Muscle of leg (tissue), 11 donors: ENCODE measurements around the gene LIM2. TPM values are rescaled to one million over a fixed set of nuclear protein-coding genes. Genes with fewer than 3 reads are reported as not detected.
"Not testable (repeated sequence)": the region's sequence is repeated elsewhere in the genome, so short reads cannot be mapped to it uniquely, and the experiment has no call there.

ENCODE experiments used
- DNase-seq: peaks from one replicate; pipeline ENCODE4 v3.0.0; 2013
- H3K27ac ChIP-seq: one replicate; pipeline ENCODE4 v1.5.1; 2013; ENCODE audit warnings: mild to moderate bottlenecking, low read length, control low read depth
- H3K27me3 ChIP-seq: one replicate; pipeline ENCODE4 v1.6.1; 2013; ENCODE audit warnings: low read length; ENCODE audit not compliant: control insufficient read depth, insufficient read depth
- H3K36me3 ChIP-seq: one replicate; pipeline ENCODE4 v1.6.1; 2013; ENCODE audit warnings: low read length; ENCODE audit not compliant: control insufficient read depth, insufficient read depth
- H3K4me1 ChIP-seq: one replicate; pipeline ENCODE4 v1.6.1; 2013; ENCODE audit warnings: low read length; ENCODE audit not compliant: control insufficient read depth, insufficient read depth
- H3K4me3 ChIP-seq: one replicate; pipeline ENCODE4 v1.5.1; 2013; ENCODE audit warnings: low read length, control low read depth
- H3K9me3 ChIP-seq: replicated peaks from 2 replicates; pipeline ENCODE4 v1.6.1; 2013; ENCODE audit warnings: low read depth, low read length; ENCODE audit not compliant: control insufficient read depth
- WGBS: methylation state at CpG from one replicate; pipeline ENCODE4 v1.1.5; 2013; ENCODE audit warnings: missing lambda C conversion rate; ENCODE audit not compliant: insufficient coverage; 5-methylcytosine and 5-hydroxymethylcytosine counted together
- polyA plus RNA-seq, 8 donors: library from polyadenylated mRNA; unstranded; fragments of 120-200 nt; gene quantifications; one replicate each; pipeline versions ENCODE4 v1.2.1 to v1.2.3, GENCODE V29; 2013; ENCODE audit warnings: inconsistent platforms in 1 of 8, low replicate concordance in 1 of 8; ENCODE audit not compliant: insufficient read length in 8 of 8, insufficient read depth in 1 of 8
- total RNA-seq: library from RNA; stranded (reverse); fragments of 120-200 nt; gene quantifications from one replicate; pipeline ENCODE4 v1.2.4, GENCODE V29; 2013

LIM2 gene
- total and polyA plus RNA-seq, 9 donors, result not detected

- no peak for DNase-seq
- H3K4me1 ChIP-seq, result no peaks in the 10 kb centered on the region
- no peak overlapping the region for H3K4me3 ChIP-seq
- WGBS, result 60% methylated on average over 1 of the region's 3 CpGs
- H3K27ac ChIP-seq, result no peak overlapping the region
- H3K9me3 ChIP-seq, result no peaks in the 10 kb centered on the region
- no peaks in the 10 kb centered on the region for H3K36me3 ChIP-seq
- peaks cover 3% of the 10 kb centered on the region for H3K27me3 ChIP-seq
Measured at GRCh38 chr19:51417810-51418157, 30.0 kb upstream of the LIM2 start.

- WGBS, result 40% methylated on average over 17 of the region's 21 CpGs
- no peaks in the 10 kb centered on the region for H3K36me3 ChIP-seq
- peaks cover 3% of the 10 kb centered on the region for H3K27me3 ChIP-seq
- H3K9me3 ChIP-seq, result no peaks in the 10 kb centered on the region
- DNase-seq, result peak; percentile 56
- H3K4me1 ChIP-seq, result no peaks in the 10 kb centered on the region
- H3K27ac ChIP-seq, result peak within 1 kb of the TSS; percentile 13
- H3K4me3 ChIP-seq, result no peak within 1 kb of the TSS
Measured at GRCh38 chr19:51417107-51417809, 29.5 kb upstream of the LIM2 start, which contains the start of gene SIGLEC10. TSS of gene SIGLEC10 (minus strand) at chr19:51417642. CDS start at chr19:51417581, 61 bp downstream.

GRCh38 chr19:51416422-51416821 is 28.6 kb upstream of the LIM2 start:
- not testable (repeated sequence) for H3K9me3 ChIP-seq, H3K27ac ChIP-seq, DNase-seq, H3K27me3 ChIP-seq, H3K4me3 ChIP-seq, H3K4me1 ChIP-seq, H3K36me3 ChIP-seq
- 75% methylated on average over 3 of the region's 15 CpGs for WGBS

GRCh38 chr19:51415187-51415586 is 27.4 kb upstream of the LIM2 start:
- Histone ChIP-seq H3K4me3 (no peak overlapping the region), H3K9me3 (no peaks in the 10 kb centered on the region), H3K27me3 (no peaks in the 10 kb centered on the region), H3K4me1 (no peaks in the 10 kb centered on the region), H3K36me3 (no peaks in the 10 kb centered on the region), H3K27ac (no peak overlapping the region)
- DNase-seq, result no peak
- WGBS, result 76% methylated on average over 6 of the region's 12 CpGs

GRCh38 chr19:51410950-51411748 is 23.4 kb upstream of the LIM2 start:
- no peak for DNase-seq
- H3K27me3 ChIP-seq, result no peaks in the 10 kb centered on the region
- no peaks in the 10 kb centered on the region for H3K4me1 ChIP-seq
- H3K27ac ChIP-seq, result no peak overlapping the region
- no peaks in the 10 kb centered on the region for H3K9me3 ChIP-seq
- WGBS, result 90% methylated on average over 10 of the region's 15 CpGs
- no peak overlapping the region for H3K4me3 ChIP-seq
- H3K36me3 ChIP-seq, result no peaks in the 10 kb centered on the region

GRCh38 chr19:51407511-51408131 is 19.8 kb upstream of the LIM2 start:
- 30% methylated on average over 6 of the region's 6 CpGs for WGBS
- DNase-seq, result peak; percentile 25
- H3K27me3 ChIP-seq, result no peaks in the 10 kb centered on the region

GRCh38 chr19:51402117-51402516 is 14.3 kb upstream of the LIM2 start:
- Histone ChIP-seq H3K4me3 (no peak overlapping the region), H3K27me3 (no peaks in the 10 kb centered on the region)
- DNase-seq, result no peak

More at GRCh38 chr19:51407511-51408131, 19.8 kb upstream of the LIM2 start:
- Histone ChIP-seq H3K4me3 (no peak overlapping the region), H3K27ac (no peak overlapping the region), H3K9me3 (no peaks in the 10 kb centered on the region), H3K36me3 (no peaks in the 10 kb centered on the region), H3K4me1 (no peaks in the 10 kb centered on the region)

GRCh38 chr19:51399936-51400335 is 12.2 kb upstream of the LIM2 start:
- H3K27ac ChIP-seq, DNase-seq, H3K4me3 ChIP-seq, H3K9me3 ChIP-seq, H3K36me3 ChIP-seq, H3K27me3 ChIP-seq, H3K4me1 ChIP-seq: not testable (repeated sequence)
- 70% methylated on average over 3 of the region's 7 CpGs for WGBS

More at GRCh38 chr19:51402117-51402516, 14.3 kb upstream of the LIM2 start:
- Histone ChIP-seq H3K36me3 (no peaks in the 10 kb centered on the region), H3K27ac (no peak overlapping the region), H3K9me3 (peaks cover 6% of the 10 kb centered on the region), H3K4me1 (no peaks in the 10 kb centered on the region)
- 87% methylated on average over 9 of the region's 9 CpGs for WGBS

- Histone ChIP-seq H3K27ac (no peak overlapping the region), H3K36me3 (no peaks in the 10 kb centered on the region), H3K9me3 (peaks cover 6% of the 10 kb centered on the region), H3K4me3 (no peak overlapping the region), H3K27me3 (no peaks in the 10 kb centered on the region), H3K4me1 (peaks cover 7% of the 10 kb centered on the region)
- no peak for DNase-seq
- no CpG with 5 or more reads among the region's 5 CpGs for WGBS
Measured at GRCh38 chr19:51399231-51399630, 11.5 kb upstream of the LIM2 start.

GRCh38 chr19:51398096-51398704 is 10.4 kb upstream of the LIM2 start:
- no peak overlapping the region for H3K4me3 ChIP-seq
- no peak overlapping the region for H3K27ac ChIP-seq
- no peaks in the 10 kb centered on the region for H3K27me3 ChIP-seq
- H3K4me1 ChIP-seq, result peaks cover 11% of the 10 kb centered on the region
- 0% methylated on average over 1 of the region's 7 CpGs for WGBS
- no peaks in the 10 kb centered on the region for H3K36me3 ChIP-seq
- H3K9me3 ChIP-seq, result peaks cover 6% of the 10 kb centered on the region
- DNase-seq, result peak; percentile 34
